ENCODE measurements around the gene TRMO.

DNA sequence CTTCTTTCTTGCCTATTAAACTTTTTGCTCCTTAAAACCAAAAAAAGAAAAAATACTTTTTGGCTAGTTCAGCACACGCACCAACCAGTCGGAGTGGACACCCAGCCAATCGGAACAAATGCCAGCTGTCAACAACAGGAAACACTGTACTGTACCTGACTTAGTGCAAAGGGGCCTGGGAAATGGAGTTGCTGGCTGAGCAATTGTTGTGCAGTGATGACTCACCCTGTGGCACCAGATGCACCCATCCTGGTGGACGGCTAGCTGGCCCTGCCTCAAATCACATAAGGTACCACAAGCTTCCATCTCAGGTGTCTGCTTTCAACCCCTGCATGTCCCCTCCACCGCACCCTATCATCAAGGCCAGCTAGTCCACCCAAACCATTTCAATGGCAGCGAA, 48.4 kb downstream of the TRMO start:
- TF ChIP-seq, protein P1, sequence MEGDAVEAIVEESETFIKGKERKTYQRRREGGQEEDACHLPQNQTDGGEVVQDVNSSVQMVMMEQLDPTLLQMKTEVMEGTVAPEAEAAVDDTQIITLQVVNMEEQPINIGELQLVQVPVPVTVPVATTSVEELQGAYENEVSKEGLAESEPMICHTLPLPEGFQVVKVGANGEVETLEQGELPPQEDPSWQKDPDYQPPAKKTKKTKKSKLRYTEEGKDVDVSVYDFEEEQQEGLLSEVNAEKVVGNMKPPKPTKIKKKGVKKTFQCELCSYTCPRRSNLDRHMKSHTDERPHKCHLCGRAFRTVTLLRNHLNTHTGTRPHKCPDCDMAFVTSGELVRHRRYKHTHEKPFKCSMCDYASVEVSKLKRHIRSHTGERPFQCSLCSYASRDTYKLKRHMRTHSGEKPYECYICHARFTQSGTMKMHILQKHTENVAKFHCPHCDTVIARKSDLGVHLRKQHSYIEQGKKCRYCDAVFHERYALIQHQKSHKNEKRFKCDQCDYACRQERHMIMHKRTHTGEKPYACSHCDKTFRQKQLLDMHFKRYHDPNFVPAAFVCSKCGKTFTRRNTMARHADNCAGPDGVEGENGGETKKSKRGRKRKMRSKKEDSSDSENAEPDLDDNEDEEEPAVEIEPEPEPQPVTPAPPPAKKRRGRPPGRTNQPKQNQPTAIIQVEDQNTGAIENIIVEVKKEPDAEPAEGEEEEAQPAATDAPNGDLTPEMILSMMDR (conservative IDR thresholded peaks at IDR 0.05): no peak
- TF ChIP-seq EZH2 (IDR thresholded peaks at IDR 0.05; ENCODE audit: low read depth): no peak

Measured in PC-9 (cell line).